Erythroblast (primary cell): ENCODE measurements around the gene SLC9A1.

Source experiments
- GATA1 ChIP-seq: IDR thresholded peaks from 2 replicates; pipeline ENCODE4 v1.6.1; 2011; ENCODE audit warnings: low read depth, mild to moderate bottlenecking, control low read depth, low read length, moderate library complexity
- POLR2A ChIP-seq: IDR thresholded peaks from 2 replicates; pipeline ENCODE4 v1.6.1; 2011; ENCODE audit warnings: mild to moderate bottlenecking, low read length

- no peak for TF ChIP-seq POLR2A
- no peak for TF ChIP-seq GATA1
These were observed 46.3 kb downstream of the SLC9A1 start for GRCh38 chr1:27108588-27108987.
